HCT116 (cell line): ENCODE measurements around the gene ASCL5. TPM values are rescaled to one million over a fixed set of nuclear protein-coding genes. Genes with fewer than 3 reads are reported as not detected.

Experiments used
- ATAC-seq: fragments of 200-7000 bp; cut with Tn5 transposase; 2 replicates; pipeline ENCODE4 v1.9.1; 2020; ENCODE audit warnings: mild to moderate bottlenecking, moderate library complexity
- BruUV-seq: library from RNA; stranded (reverse); fragments of 400-500 nt; replicated peaks from 2 replicates; lab custom pipeline; 2021; lab: Mats Ljungman, UMichigan
- CTCF ChIA-PET: fragments of 300-600 bp; sonication (Branson Sonifier 250); formaldehyde crosslinking; loops from one replicate; lab custom pipeline; 2021; ENCODE audit warnings: antibody characterized with exemption; lab: Charles Lee
- POLR2A ChIA-PET: fragments of 300-600, 350-600 bp; sonication (Branson Sonifier 250); formaldehyde crosslinking; loops from one replicate; lab custom pipeline; 2021; ENCODE audit warnings: antibody characterized with exemption; lab: Charles Lee
- RAD21 ChIA-PET, 2 experiments: fragments of 300-600 bp; sonication (Branson Sonifier 250); formaldehyde crosslinking; loops; one replicate each; lab custom pipeline; 2023; ENCODE audit warnings: low total read pairs in 2 of 2; ENCODE audit not compliant: uncharacterized antibody in 2 of 2, unreplicated experiment in 2 of 2, low non-redundant PET in 1 of 2; lab: Charles Lee
- DNase-seq: peaks from one replicate; pipeline ENCODE4 v3.0.0-alpha.2; 2010; ENCODE audit warnings: low read depth, low spot score
- H2AFZ ChIP-seq: fragments of 200-600 bp; shearing (Covaris generic), sonication (generic); 2 replicates; pipeline ENCODE4 v1.6.1; 2017; ENCODE audit warnings: low read depth, mixed run types, mixed read lengths, antibody characterized with exemption, low read length; ENCODE audit not compliant: poor library complexity, severe bottlenecking
- H3K27ac ChIP-seq: 2 replicates; pipeline ENCODE4 v1.5.1; 2012; ENCODE audit warnings: low read depth, low read length
- H3K27me3 ChIP-seq: fragments of 200-600 bp; sonication (generic); 2 replicates; pipeline ENCODE4 v1.6.1; 2016; ENCODE audit warnings: mixed run types, low read length, mixed read lengths; ENCODE audit not compliant: insufficient read depth
- H3K36me3 ChIP-seq, 2 experiments: fragments of 200-500 bp in 1 of 2; fragments of 200-600 bp in 1 of 2; sonication (Bioruptor generic) in 1 of 2; sonication (generic) in 1 of 2; 2 replicates each; pipeline versions ENCODE4 v1.5.1 to v1.6.1; 2014 to 2016; ENCODE audit warnings: low read length in 2 of 2, inconsistent platforms in 1 of 2, mixed read lengths in 1 of 2, mixed run types in 1 of 2; ENCODE audit not compliant: insufficient read depth in 2 of 2, control insufficient read depth in 1 of 2
- H3K4me1 ChIP-seq, 2 experiments: fragments of 200-600 bp in 1 of 2; sonication (generic) in 1 of 2; 2 replicates each; pipeline versions ENCODE4 v1.5.1 to v1.6.1; 2012 to 2017; ENCODE audit warnings: low read length in 2 of 2, inconsistent platforms in 1 of 2, mild to moderate bottlenecking in 1 of 2, mixed read lengths in 1 of 2, mixed run types in 1 of 2, moderate library complexity in 1 of 2; ENCODE audit not compliant: insufficient read depth in 2 of 2, control insufficient read depth in 1 of 2
- H3K4me2 ChIP-seq: fragments of 200-600 bp; sonication (generic); 2 replicates; pipeline ENCODE4 v1.6.1; 2017; ENCODE audit warnings: mixed run types, low read length, mixed read lengths
- H3K4me3 ChIP-seq, 2 experiments: fragments of 200-600 bp in 1 of 2; sonication (generic) in 1 of 2; replicated peaks in 1 of 2; 2 replicates each; pipeline ENCODE4 v1.5.1; 2011 to 2016; ENCODE audit warnings: low read length in 2 of 2, control low read depth in 1 of 2, low read depth in 1 of 2, mild to moderate bottlenecking in 1 of 2, mixed read lengths in 1 of 2, mixed run types in 1 of 2
- H3K79me2 ChIP-seq: fragments of 200-600 bp; sonication (generic); 2 replicates; pipeline ENCODE4 v1.6.1; 2017; ENCODE audit warnings: mild to moderate bottlenecking, mixed run types, low read length, moderate library complexity, mixed read lengths; ENCODE audit not compliant: insufficient read depth
- H3K9ac ChIP-seq: fragments of 200-600 bp; sonication (generic); 2 replicates; pipeline ENCODE4 v1.6.1; 2016; ENCODE audit warnings: low read length, mixed read lengths
- H3K9me2 ChIP-seq: fragments of 200-600 bp; sonication (generic), shearing (Covaris generic); 2 replicates; pipeline ENCODE4 v1.6.1; 2017; ENCODE audit warnings: mixed run types, mild to moderate bottlenecking, moderate library complexity; ENCODE audit not compliant: insufficient read depth
- H3K9me3 ChIP-seq, 2 experiments: fragments of 200-500 bp in 1 of 2; fragments of 200-600 bp in 1 of 2; sonication (Bioruptor generic) in 1 of 2; sonication (generic) in 1 of 2; 2 replicates each; pipeline ENCODE4 v1.6.1; 2014 to 2017; ENCODE audit warnings: low read length in 2 of 2, mixed read lengths in 2 of 2, inconsistent platforms in 1 of 2, low read depth in 1 of 2, mild to moderate bottlenecking in 1 of 2, mixed run types in 1 of 2, moderate library complexity in 1 of 2; ENCODE audit not compliant: control insufficient read depth in 1 of 2, insufficient read depth in 1 of 2
- H4K20me1 ChIP-seq: fragments of 200-600 bp; sonication (generic), shearing (Covaris generic); 2 replicates; pipeline ENCODE4 v1.6.1; 2017; ENCODE audit warnings: mixed run types, mild to moderate bottlenecking, moderate library complexity; ENCODE audit not compliant: insufficient read depth
- EGR1 ChIP-seq: IDR thresholded peaks from 2 replicates; pipeline ENCODE4 v1.6.1; 2012; ENCODE audit warnings: low read depth
- EZH2phosphoT487 ChIP-seq: fragments of 200-600 bp; IDR thresholded peaks from 2 replicates; pipeline ENCODE4 v1.6.1; 2018; ENCODE audit warnings: antibody characterized with exemption, borderline replicate concordance
- FOSL1 ChIP-seq: IDR thresholded peaks from 2 replicates; pipeline ENCODE4 v1.6.1; 2012; ENCODE audit warnings: low read depth
- JUND ChIP-seq: IDR thresholded peaks from 2 replicates; pipeline ENCODE4 v1.6.1; 2012
- POLR2A ChIP-seq: IDR thresholded peaks from 2 replicates; pipeline ENCODE4 v1.7.0; 2011; ENCODE audit warnings: borderline replicate concordance; ENCODE audit not compliant: insufficient read depth, insufficient read length; ENCODE audit errors: extremely low read depth
- SP1 ChIP-seq: IDR thresholded peaks from 2 replicates; pipeline ENCODE4 v1.6.1; 2012; ENCODE audit warnings: low read depth
- SRF ChIP-seq: IDR thresholded peaks from 2 replicates; pipeline ENCODE4 v1.6.1; 2012; ENCODE audit warnings: low read depth
- TCF7L2 ChIP-seq: IDR thresholded peaks from 2 replicates; pipeline ENCODE4 v1.7.0; 2011; ENCODE audit warnings: borderline replicate concordance, inconsistent platforms; ENCODE audit not compliant: insufficient read depth, insufficient read length; ENCODE audit errors: extremely low read depth
- ZFX ChIP-seq: fragments of 450-650 bp; IDR thresholded peaks from 2 replicates; pipeline ENCODE4 v1.6.1; 2017
- ZNF274 ChIP-seq: fragments of 200-500 bp; sonication (Bioruptor generic); IDR thresholded peaks from 2 replicates; pipeline ENCODE4 v1.6.1; 2014; ENCODE audit warnings: mild to moderate bottlenecking, low read depth, low read length, inconsistent platforms
- intact Hi-C: fragments of 100-400 bp; cut with micrococcal nuclease; formaldehyde crosslinking; loops from 2 replicates; pipeline ENCODE4 v1.10.0; 2022
- total RNA-seq: library from RNA; stranded (reverse); gene quantifications from one replicate; pipeline ENCODE4 v1.2.1, GENCODE V29; 2021; ENCODE audit not compliant: unreplicated experiment
- TF ChIP-seq, protein P1 (sequence below): IDR thresholded peaks from 2 replicates; pipeline ENCODE4 v1.6.1; 2011; ENCODE audit warnings: mild to moderate bottlenecking, low read length, moderate library complexity; ENCODE audit not compliant: insufficient replicate concordance; ENCODE audit errors: extremely low read depth
- TF ChIP-seq, protein P2 (sequence below): IDR thresholded peaks from 2 replicates; pipeline ENCODE4 v1.6.1; 2012
- TF ChIP-seq, protein P3 (sequence below), 3 experiments: fragments of 200-600 bp in 1 of 3; sonication (generic) in 1 of 3; IDR thresholded peaks in 2 of 3; conservative IDR thresholded peaks in 1 of 3; 2 replicates each; pipeline ENCODE4 v1.5.1; 2012 to 2017; ENCODE audit warnings: low read depth in 2 of 3, low read length in 2 of 3, antibody characterized with exemption in 1 of 3, borderline replicate concordance in 1 of 3, control low read depth in 1 of 3, mild to moderate bottlenecking in 1 of 3, mixed read lengths in 1 of 3, mixed run types in 1 of 3, moderate library complexity in 1 of 3; ENCODE audit not compliant: insufficient read depth in 1 of 3
- TF ChIP-seq, protein P4 (sequence below): IDR thresholded peaks from 2 replicates; pipeline ENCODE4 v1.6.1; 2012

ASCL5 gene
- total RNA-seq, 1 experiment from 2014 or later, result 0.15 TPM

DNA sequence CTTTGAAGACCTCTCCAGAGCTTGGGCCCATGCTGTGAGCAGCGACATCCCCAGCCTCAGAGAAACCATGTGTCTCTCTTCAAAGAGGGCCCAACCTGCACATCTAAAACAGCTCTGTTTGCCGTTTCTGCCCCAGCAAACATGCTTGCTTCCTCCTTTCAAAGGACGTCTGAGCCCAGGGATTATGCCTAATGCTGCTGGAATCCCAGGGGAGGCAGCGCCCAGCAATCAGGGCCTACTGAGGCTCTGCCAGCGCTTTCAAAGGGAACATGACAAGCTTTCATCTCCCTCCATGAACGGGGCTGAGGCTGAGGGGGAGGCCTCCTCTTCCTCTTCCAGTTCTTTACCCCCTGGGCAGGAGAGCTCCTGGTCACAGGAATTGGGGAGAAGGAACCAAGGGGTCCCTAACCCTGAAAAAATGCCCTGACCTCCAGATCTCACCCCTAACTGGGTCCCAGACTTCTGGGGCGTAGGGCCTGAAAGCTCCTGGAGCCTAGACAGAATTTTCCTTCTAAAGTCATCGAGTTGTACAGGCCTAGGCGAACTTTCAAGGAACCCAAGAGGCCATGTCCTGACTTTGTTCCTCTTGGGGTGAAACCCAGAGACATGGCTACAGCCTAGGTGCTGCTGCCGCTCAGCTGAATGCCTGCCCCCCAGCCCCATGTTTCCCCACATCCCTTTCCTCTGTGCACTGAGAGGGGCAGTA lies 13.4 kb upstream of the ASCL5 start:
- POLR2A ChIA-PET, result no interaction called here
- Histone ChIP-seq H3K79me2 (no peaks in the 10 kb centered on the region), H3K4me3 (no peak overlapping the region), H3K9me3 (no peaks in the 10 kb centered on the region), H2AFZ (no peak overlapping the region), H3K36me3 (peaks cover 21 to 25% of the 10 kb centered on the region in 2 experiments; a peak in 3 of 4 replicates), H4K20me1 (no peaks in the 10 kb centered on the region)
- RAD21 ChIA-PET, result no interaction called here
- no peak for ATAC-seq
- no TSS peak for BruUV-seq
- TF ChIP-seq SP1 (no peak), ZNF274 (no peak), TCF7L2 (no peak), EZH2phosphoT487 (no peak), POLR2A (no peak), EGR1 (no peak), FOSL1 (no peak), JUND (no peak), ZFX (no peak), SRF (no peak)
- TF ChIP-seq, protein P1, sequence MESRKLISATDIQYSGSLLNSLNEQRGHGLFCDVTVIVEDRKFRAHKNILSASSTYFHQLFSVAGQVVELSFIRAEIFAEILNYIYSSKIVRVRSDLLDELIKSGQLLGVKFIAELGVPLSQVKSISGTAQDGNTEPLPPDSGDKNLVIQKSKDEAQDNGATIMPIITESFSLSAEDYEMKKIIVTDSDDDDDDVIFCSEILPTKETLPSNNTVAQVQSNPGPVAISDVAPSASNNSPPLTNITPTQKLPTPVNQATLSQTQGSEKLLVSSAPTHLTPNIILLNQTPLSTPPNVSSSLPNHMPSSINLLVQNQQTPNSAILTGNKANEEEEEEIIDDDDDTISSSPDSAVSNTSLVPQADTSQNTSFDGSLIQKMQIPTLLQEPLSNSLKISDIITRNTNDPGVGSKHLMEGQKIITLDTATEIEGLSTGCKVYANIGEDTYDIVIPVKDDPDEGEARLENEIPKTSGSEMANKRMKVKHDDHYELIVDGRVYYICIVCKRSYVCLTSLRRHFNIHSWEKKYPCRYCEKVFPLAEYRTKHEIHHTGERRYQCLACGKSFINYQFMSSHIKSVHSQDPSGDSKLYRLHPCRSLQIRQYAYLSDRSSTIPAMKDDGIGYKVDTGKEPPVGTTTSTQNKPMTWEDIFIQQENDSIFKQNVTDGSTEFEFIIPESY, result no peak
- TF ChIP-seq, protein P2, sequence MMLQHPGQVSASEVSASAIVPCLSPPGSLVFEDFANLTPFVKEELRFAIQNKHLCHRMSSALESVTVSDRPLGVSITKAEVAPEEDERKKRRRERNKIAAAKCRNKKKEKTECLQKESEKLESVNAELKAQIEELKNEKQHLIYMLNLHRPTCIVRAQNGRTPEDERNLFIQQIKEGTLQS, result no peak
- TF ChIP-seq, protein P3, sequence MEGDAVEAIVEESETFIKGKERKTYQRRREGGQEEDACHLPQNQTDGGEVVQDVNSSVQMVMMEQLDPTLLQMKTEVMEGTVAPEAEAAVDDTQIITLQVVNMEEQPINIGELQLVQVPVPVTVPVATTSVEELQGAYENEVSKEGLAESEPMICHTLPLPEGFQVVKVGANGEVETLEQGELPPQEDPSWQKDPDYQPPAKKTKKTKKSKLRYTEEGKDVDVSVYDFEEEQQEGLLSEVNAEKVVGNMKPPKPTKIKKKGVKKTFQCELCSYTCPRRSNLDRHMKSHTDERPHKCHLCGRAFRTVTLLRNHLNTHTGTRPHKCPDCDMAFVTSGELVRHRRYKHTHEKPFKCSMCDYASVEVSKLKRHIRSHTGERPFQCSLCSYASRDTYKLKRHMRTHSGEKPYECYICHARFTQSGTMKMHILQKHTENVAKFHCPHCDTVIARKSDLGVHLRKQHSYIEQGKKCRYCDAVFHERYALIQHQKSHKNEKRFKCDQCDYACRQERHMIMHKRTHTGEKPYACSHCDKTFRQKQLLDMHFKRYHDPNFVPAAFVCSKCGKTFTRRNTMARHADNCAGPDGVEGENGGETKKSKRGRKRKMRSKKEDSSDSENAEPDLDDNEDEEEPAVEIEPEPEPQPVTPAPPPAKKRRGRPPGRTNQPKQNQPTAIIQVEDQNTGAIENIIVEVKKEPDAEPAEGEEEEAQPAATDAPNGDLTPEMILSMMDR (IDR thresholded peaks at IDR 0.05 in 2 of 3, conservative IDR thresholded peaks at IDR 0.05 in 1 of 3; ENCODE audit: borderline replicate concordance in 1 of 3, insufficient read depth in 1 of 3, low read depth in 2 of 3, low read length in 2 of 3), result no peak
- TF ChIP-seq, protein P4, sequence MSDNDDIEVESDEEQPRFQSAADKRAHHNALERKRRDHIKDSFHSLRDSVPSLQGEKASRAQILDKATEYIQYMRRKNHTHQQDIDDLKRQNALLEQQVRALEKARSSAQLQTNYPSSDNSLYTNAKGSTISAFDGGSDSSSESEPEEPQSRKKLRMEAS, result no peak
- TF ChIP-seq, all 23 proteins: peak for 0
- CTCF ChIA-PET, result no interaction called here
- no peaks in the 10 kb centered on the region for H3K27me3 ChIP-seq
- DNase-seq, result no peak
- no peak overlapping the region for H3K4me2 ChIP-seq
- no peak overlapping the region for H3K27ac ChIP-seq
- H3K9ac ChIP-seq, result no peak overlapping the region
- no peaks in the 10 kb centered on the region for H3K4me1 ChIP-seq
- intact Hi-C loops, result no loop called here
- H3K9me2 ChIP-seq, result no peaks in the 10 kb centered on the region
